A673 (cell line): Measurements from ENCODE around the gene CEMIP. TPM values are rescaled to one million over a fixed set of nuclear protein-coding genes. Genes with fewer than 3 reads are reported as not detected.

Experiments
- BruUV-seq: library from RNA; stranded (reverse); fragments of 400-500 nt; replicated peaks from 2 replicates; lab custom pipeline; 2021; lab: Mats Ljungman, UMichigan
- CTCF ChIA-PET: fragments of 300-600 bp; sonication (Branson Sonifier 250); formaldehyde crosslinking; loops from one replicate; lab custom pipeline; 2022; ENCODE audit warnings: antibody characterized with exemption; lab: Charles Lee
- POLR2A ChIA-PET: fragments of 300-600 bp; sonication (Branson Sonifier 250); formaldehyde crosslinking; loops from one replicate; lab custom pipeline; 2022; ENCODE audit warnings: antibody characterized with exemption; ENCODE audit not compliant: low non-redundant PET; lab: Charles Lee
- DNase-seq: peaks from one replicate; pipeline ENCODE4 v3.0.0-alpha.2; 2015; ENCODE audit warnings: low spot score
- H3K27ac ChIP-seq: fragments of 200-600 bp; sonication (generic); 2 replicates; pipeline ENCODE4 v1.5.1; 2016; ENCODE audit warnings: mixed run types, low read depth, mild to moderate bottlenecking, mixed read lengths, antibody characterized with exemption, low read length; ENCODE audit not compliant: poor library complexity, severe bottlenecking
- H3K27me3 ChIP-seq: fragments of 200-600 bp; sonication (generic); replicated peaks from 2 replicates; pipeline ENCODE4 v1.6.1; 2017; ENCODE audit warnings: mixed run types, low read depth, mild to moderate bottlenecking, mixed read lengths, antibody characterized with exemption, low read length; ENCODE audit not compliant: insufficient read depth, poor library complexity
- H3K36me3 ChIP-seq: fragments of 200-600 bp; sonication (generic); 2 replicates; pipeline ENCODE4 v1.6.1; 2016; ENCODE audit warnings: mixed run types, mild to moderate bottlenecking, mixed read lengths, antibody characterized with exemption, low read length; ENCODE audit not compliant: insufficient read depth, poor library complexity, severe bottlenecking
- H3K4me1 ChIP-seq: fragments of 200-600 bp; sonication (generic); 2 replicates; pipeline ENCODE4 v1.6.1; 2017; ENCODE audit warnings: mixed run types, mild to moderate bottlenecking, mixed read lengths, antibody characterized with exemption, low read length; ENCODE audit not compliant: insufficient read depth, poor library complexity, severe bottlenecking
- H3K4me3 ChIP-seq: fragments of 200-600 bp; sonication (generic); 2 replicates; pipeline ENCODE4 v1.5.1; 2016; ENCODE audit warnings: low read depth, mixed run types, mild to moderate bottlenecking, mixed read lengths, low read length; ENCODE audit not compliant: poor library complexity, severe bottlenecking
- H3K9me3 ChIP-seq: fragments of 200-600 bp; sonication (generic); 2 replicates; pipeline ENCODE4 v1.6.1; 2016; ENCODE audit warnings: mixed run types, low read depth, mild to moderate bottlenecking, mixed read lengths, antibody characterized with exemption, low read length; ENCODE audit not compliant: poor library complexity, severe bottlenecking
- EZH2 ChIP-seq: fragments of 200-600 bp; sonication (generic); IDR thresholded peaks from 2 replicates; pipeline ENCODE4 v1.6.1; 2017; ENCODE audit warnings: borderline replicate concordance, low read depth, mild to moderate bottlenecking, mixed read lengths, antibody characterized with exemption, low read length; ENCODE audit not compliant: poor library complexity, severe bottlenecking
- intact Hi-C: fragments of 100-400 bp; cut with micrococcal nuclease; formaldehyde crosslinking; loops from one replicate; pipeline ENCODE4 v1.10.0; 2022; ENCODE audit not compliant: unreplicated experiment
- total RNA-seq: library from RNA; stranded (reverse); gene quantifications from 2 replicates; pipeline ENCODE4 v1.2.3, GENCODE V29; 2021
- TF ChIP-seq, protein P1 (sequence below): fragments of 300-800, 200-600 bp; sonication (generic); conservative IDR thresholded peaks from 2 replicates; pipeline ENCODE4 v1.5.1; 2017; ENCODE audit warnings: low read depth, mild to moderate bottlenecking, antibody characterized with exemption, low read length, moderate library complexity, mixed read lengths

Gene CEMIP
- total RNA-seq, 1 experiment from 2014 or later: not detected

DNA sequence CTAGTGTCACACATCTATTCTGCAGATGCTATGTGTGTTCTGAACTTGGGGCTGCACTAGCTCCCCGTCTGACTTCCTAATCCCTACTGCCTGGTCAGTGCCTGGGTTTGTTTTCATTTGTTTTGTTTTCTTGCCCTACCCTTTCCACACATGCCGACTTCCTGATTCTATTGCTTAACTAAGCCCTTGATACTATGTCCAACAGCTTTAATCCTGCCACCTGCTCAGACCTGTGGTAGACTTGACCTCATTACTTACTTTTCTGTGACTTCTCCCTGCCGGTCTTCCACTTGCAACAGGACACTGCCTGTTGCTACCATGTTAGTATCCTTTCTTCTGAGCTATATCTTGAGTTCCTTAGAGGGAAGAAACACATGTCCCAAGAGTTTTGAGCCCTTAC, 39.3 kb upstream of the CEMIP start:
- POLR2A ChIA-PET: no interaction called here
- BruUV-seq: no TSS peak
- TF ChIP-seq, protein P1, sequence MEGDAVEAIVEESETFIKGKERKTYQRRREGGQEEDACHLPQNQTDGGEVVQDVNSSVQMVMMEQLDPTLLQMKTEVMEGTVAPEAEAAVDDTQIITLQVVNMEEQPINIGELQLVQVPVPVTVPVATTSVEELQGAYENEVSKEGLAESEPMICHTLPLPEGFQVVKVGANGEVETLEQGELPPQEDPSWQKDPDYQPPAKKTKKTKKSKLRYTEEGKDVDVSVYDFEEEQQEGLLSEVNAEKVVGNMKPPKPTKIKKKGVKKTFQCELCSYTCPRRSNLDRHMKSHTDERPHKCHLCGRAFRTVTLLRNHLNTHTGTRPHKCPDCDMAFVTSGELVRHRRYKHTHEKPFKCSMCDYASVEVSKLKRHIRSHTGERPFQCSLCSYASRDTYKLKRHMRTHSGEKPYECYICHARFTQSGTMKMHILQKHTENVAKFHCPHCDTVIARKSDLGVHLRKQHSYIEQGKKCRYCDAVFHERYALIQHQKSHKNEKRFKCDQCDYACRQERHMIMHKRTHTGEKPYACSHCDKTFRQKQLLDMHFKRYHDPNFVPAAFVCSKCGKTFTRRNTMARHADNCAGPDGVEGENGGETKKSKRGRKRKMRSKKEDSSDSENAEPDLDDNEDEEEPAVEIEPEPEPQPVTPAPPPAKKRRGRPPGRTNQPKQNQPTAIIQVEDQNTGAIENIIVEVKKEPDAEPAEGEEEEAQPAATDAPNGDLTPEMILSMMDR: no peak
- TF ChIP-seq EZH2: no peak
- Histone ChIP-seq H3K36me3 (no peaks in the 10 kb centered on the region), H3K27ac (no peak overlapping the region), H3K27me3 (no peaks in the 10 kb centered on the region), H3K9me3 (no peaks in the 10 kb centered on the region), H3K4me1 (no peaks in the 10 kb centered on the region), H3K4me3 (no peak overlapping the region)
- intact Hi-C loops: no loop called here
- CTCF ChIA-PET: no interaction called here
- DNase-seq: no peak

DNA sequence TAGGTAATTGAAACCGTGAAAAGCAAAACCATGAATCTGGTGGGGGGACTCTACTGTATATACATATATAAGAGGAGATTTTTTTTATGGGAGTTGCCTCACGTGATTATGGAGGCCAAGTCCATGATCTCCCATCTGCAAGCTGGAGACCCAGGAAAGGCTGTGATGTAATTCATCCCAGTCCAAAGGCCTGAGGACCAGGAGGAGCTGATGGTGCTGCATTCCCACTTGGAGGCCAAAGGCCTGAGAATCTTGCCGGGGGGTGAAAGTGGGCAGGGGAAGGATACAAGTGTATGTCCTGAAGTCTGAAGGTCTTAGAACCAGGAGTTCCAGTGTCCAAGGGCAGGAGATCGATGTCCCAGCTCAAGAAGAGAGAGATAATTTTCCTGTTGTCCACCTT, 37.1 kb upstream of the CEMIP start:
- CTCF ChIA-PET: no interaction called here
- POLR2A ChIA-PET: no interaction called here
- Histone ChIP-seq H3K4me3 (no peak overlapping the region), H3K27ac (no peak overlapping the region), H3K27me3 (no peaks in the 10 kb centered on the region), H3K36me3 (no peaks in the 10 kb centered on the region), H3K4me1 (no peaks in the 10 kb centered on the region), H3K9me3 (peaks cover 6% of the 10 kb centered on the region)
- TF ChIP-seq, protein P1: no peak
- DNase-seq: no peak
- BruUV-seq: no TSS peak
- intact Hi-C loops: no loop called here

- intact Hi-C loops: no loop called here
- no peaks in the 10 kb centered on the region for H3K36me3 ChIP-seq
- H3K27ac ChIP-seq: no peak overlapping the region
- TF ChIP-seq, protein P1: no peak
- no peak for TF ChIP-seq EZH2
- H3K27me3 ChIP-seq: no peaks in the 10 kb centered on the region
- POLR2A ChIA-PET: no interaction called here
- peaks cover 4% of the 10 kb centered on the region for H3K4me1 ChIP-seq
- H3K9me3 ChIP-seq: peaks cover 6% of the 10 kb centered on the region
- DNase-seq: no peak
- no TSS peak for BruUV-seq
- CTCF ChIA-PET: no interaction called here
- H3K4me3 ChIP-seq: no peak overlapping the region
Measured at GRCh38 chr15:80743189-80743833, 35.9 kb upstream of the CEMIP start.
